ENCODE data around the gene CRYL1. TPM values are rescaled to one million over a fixed set of nuclear protein-coding genes. Genes with fewer than 3 reads are reported as not detected.

Gene CRYL1
- total and polyA plus RNA-seq, 2 of the 8 experiments (the other 6 are each of a cell fraction or from before 2014, with no cell fraction given), result 1.9 to 6.4 TPM

GRCh38 chr13:20360041-20360491, 165.6 kb downstream of the CRYL1 start:
- H4K91ac ChIP-seq (replicated peaks; ENCODE audit: insufficient read length, low read length), result no peak overlapping the region
- no peak overlapping the region for H3K56ac ChIP-seq (replicated peaks; ENCODE audit: insufficient read length, low read depth, low read length)
- no peaks in the 10 kb centered on the region for H3K79me1 ChIP-seq (ENCODE audit: low read depth, low read length)
- POLR2A ChIA-PET (ENCODE audit: partially characterized antibody), result no interaction called here
- H2BK15ac ChIP-seq (ENCODE audit: low read length), result no peak overlapping the region
- H3K4me2 ChIP-seq (ENCODE audit: insufficient read depth in 1 of 2, low read depth in 2 of 2, low read length in 2 of 2), result no peak overlapping the region
- FAIRE-seq (no peak), DNase-seq (ENCODE audit: low read depth in 1 of 2, low spot score in 2 of 2) (no peak)
- no peak overlapping the region for H3K9ac ChIP-seq (replicated peaks in 1 of 4; ENCODE audit: extremely low read depth in 1 of 4, low read depth in 3 of 4, low read length in 3 of 4)
- peaks cover 5% of the 10 kb centered on the region in 2 experiments for H4K20me1 ChIP-seq (replicated peaks in 1 of 2; ENCODE audit: control insufficient read depth in 1 of 2, insufficient read depth in 2 of 2, low read length in 2 of 2)
- no peaks in the 10 kb centered on the region for H3K23me2 ChIP-seq (ENCODE audit: low read depth, low read length)
- H3K27ac ChIP-seq (ENCODE audit: low read depth, low read length), result no peak overlapping the region
- no peak overlapping the region for H3K4ac ChIP-seq (replicated peaks; ENCODE audit: insufficient read length, low read depth, low read length)
- H4K5ac ChIP-seq (ENCODE audit: insufficient read length, low read depth, low read length), result no peak overlapping the region
- H3K9me3 ChIP-seq (ENCODE audit: insufficient read depth in 2 of 2, low read depth in 1 of 2, low read length in 1 of 2), result no peaks in the 10 kb centered on the region
- no peak overlapping the region for H2BK5ac ChIP-seq (ENCODE audit: low read depth, low read length)
- H3K79me2 ChIP-seq (ENCODE audit: control insufficient read depth in 1 of 2, insufficient read depth in 2 of 2, low read length in 2 of 2), result no peaks in the 10 kb centered on the region
- WGBS, 2 experiments (ENCODE audit: extremely low coverage in 1 of 2, insufficient coverage in 1 of 2, insufficient read length in 1 of 2, insufficient replicate concordance in 2 of 2, low coverage in 1 of 2, low lambda C conversion rate in 2 of 2, missing lambda C conversion rate in 1 of 2), result 94% methylated on average over 3 of the region's 3 CpGs; no CpG with 5 or more reads in 1 of the 2 experiments
- no peak overlapping the region for H3K23ac ChIP-seq (ENCODE audit: insufficient read length)
- no peak overlapping the region for H4K8ac ChIP-seq (ENCODE audit: extremely low read depth, insufficient read depth, low read length)
- CTCF ChIA-PET (ENCODE audit: partially characterized antibody), result interaction anchor here (1.2 to 1.3 kb wide), 2 partner anchors 10 to 28 kb away, joined by 3 to 6 read pairs; no protein-coding TSS in a partner anchor
- H3K4me1 ChIP-seq (replicated peaks in 1 of 4; ENCODE audit: control insufficient read depth in 3 of 4, insufficient read depth in 4 of 4, low read length in 3 of 4), result no peaks in the 10 kb centered on the region; a peak in 1 of 7 replicates
- TF ChIP-seq RNF2 (IDR thresholded peaks at IDR 0.05; ENCODE audit: borderline replicate concordance, low read depth, low read length, missing control alignments, poor library complexity, severe bottlenecking) (no peak), CHD1 (IDR thresholded peaks at IDR 0.05; ENCODE audit: low read depth, low read length) (no peak), TBP (IDR thresholded peaks at IDR 0.05; ENCODE audit: low read depth, low read length) (no peak)
- H3K4me3 ChIP-seq (ENCODE audit: extremely low read depth in 1 of 4, insufficient read depth in 2 of 4, low read depth in 3 of 4, low read length in 4 of 4), result no peak overlapping the region
- no peak overlapping the region for H2BK120ac ChIP-seq (replicated peaks; ENCODE audit: low read depth, low read length)
- H2BK20ac ChIP-seq (ENCODE audit: low read length), result no peak overlapping the region
- H3K14ac ChIP-seq (ENCODE audit: insufficient read length), result no peak overlapping the region
- no peak overlapping the region for H2AK5ac ChIP-seq (ENCODE audit: low read depth, low read length)
- no peaks in the 10 kb centered on the region for H3K36me3 ChIP-seq (ENCODE audit: control insufficient read depth in 2 of 4, insufficient read depth in 4 of 4, low read length in 3 of 4)
- peaks cover 40 to 75% (median 64%) of the 10 kb centered on the region in 4 experiments for H3K27me3 ChIP-seq (replicated peaks in 1 of 4; ENCODE audit: control insufficient read depth in 3 of 4, extremely low read depth in 1 of 4, insufficient read depth in 3 of 4, low read length in 3 of 4)
- no peak overlapping the region for H2AFZ ChIP-seq (ENCODE audit: low read length)
- no peak overlapping the region for H3K18ac ChIP-seq (ENCODE audit: extremely low read depth, low read length)
- H2BK12ac ChIP-seq (ENCODE audit: low read depth, low read length), result no peak overlapping the region
